HFFc6 (cell line): Measurements from ENCODE around the gene ITPK1. TPM values are rescaled to one million over a fixed set of nuclear protein-coding genes. Genes with fewer than 3 reads are reported as not detected.

Experiments
- DNase-seq: peaks from one replicate; pipeline ENCODE4 v3.0.0-alpha.2; 2018
- H3K27ac Mint-ChIP-seq: 2 replicates; pipeline ENCODE4 v1.8.0; 2020; ENCODE audit warnings: mild to moderate bottlenecking, mixed read lengths
- H3K27me3 Mint-ChIP-seq: 2 replicates; pipeline ENCODE4 v1.8.0; 2021; ENCODE audit warnings: mild to moderate bottlenecking, moderate library complexity, mixed read lengths; ENCODE audit not compliant: insufficient read depth
- H3K36me3 Mint-ChIP-seq: 2 replicates; pipeline ENCODE4 v1.8.0; 2021; ENCODE audit warnings: low read depth, mixed read lengths
- H3K4me1 Mint-ChIP-seq: 2 replicates; pipeline ENCODE4 v1.8.0; 2020; ENCODE audit warnings: low read depth, mixed read lengths
- H3K4me3 Mint-ChIP-seq: 2 replicates; pipeline ENCODE4 v1.8.0; 2020; ENCODE audit warnings: mild to moderate bottlenecking, moderate library complexity, mixed read lengths
- H3K9me3 Mint-ChIP-seq: 2 replicates; pipeline ENCODE4 v1.8.0; 2020; ENCODE audit warnings: mild to moderate bottlenecking, mixed read lengths
- total RNA-seq, 6 experiments: library from RNA; stranded (reverse); fragmentation: NEBNext Ultra II Directional; extraction: Animal tissue kit (Norgen Biotek cat#: 25700); gene quantifications; 2 replicates in 1 of 6; 3 replicates in 5 of 6; pipeline ENCODE4 v1.2.3, GENCODE V29; 2021
- TF ChIP-seq, protein P1 (sequence below): fragments of 200-600 bp; sonication (generic); IDR thresholded peaks from 2 replicates; pipeline ENCODE4 v1.5.0; 2021; ENCODE audit warnings: antibody characterized with exemption, mild to moderate bottlenecking

ITPK1 gene
- total RNA-seq, 6 experiments from 2014 or later = 27.3 to 38.1 (median 32.4) TPM

DNA sequence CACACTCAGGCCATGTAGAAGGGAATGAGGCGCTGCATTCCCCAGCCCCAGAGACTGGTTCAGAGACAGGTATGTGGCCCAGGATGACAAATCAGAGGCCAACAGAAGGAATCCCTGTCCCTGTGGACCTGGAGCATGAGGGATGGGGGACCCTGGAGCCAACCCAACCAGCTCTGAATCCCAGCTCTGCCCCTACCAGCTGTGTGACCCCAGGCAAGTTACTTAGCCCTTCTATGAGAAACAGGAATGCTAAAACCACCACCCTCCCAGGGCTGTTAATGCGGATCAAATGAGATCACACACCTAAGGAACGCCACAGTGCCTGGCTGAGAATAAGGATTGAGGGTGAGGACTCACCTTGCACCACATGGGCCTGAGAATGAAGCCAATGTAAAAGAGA, 15.6 kb downstream of the ITPK1 start:
- no peak overlapping the region for H3K27ac Mint-ChIP-seq
- H3K36me3 Mint-ChIP-seq = peaks cover 5% of the 10 kb centered on the region; the same call in 1 of the 2 replicates
- peaks cover 1% of the 10 kb centered on the region for H3K27me3 Mint-ChIP-seq
- H3K4me3 Mint-ChIP-seq = no peak overlapping the region
- H3K4me1 Mint-ChIP-seq = 0 out of 2 replicates have a peak, but pooled peaks cover 2% of the 10 kb centered on the region
- TF ChIP-seq, protein P1, sequence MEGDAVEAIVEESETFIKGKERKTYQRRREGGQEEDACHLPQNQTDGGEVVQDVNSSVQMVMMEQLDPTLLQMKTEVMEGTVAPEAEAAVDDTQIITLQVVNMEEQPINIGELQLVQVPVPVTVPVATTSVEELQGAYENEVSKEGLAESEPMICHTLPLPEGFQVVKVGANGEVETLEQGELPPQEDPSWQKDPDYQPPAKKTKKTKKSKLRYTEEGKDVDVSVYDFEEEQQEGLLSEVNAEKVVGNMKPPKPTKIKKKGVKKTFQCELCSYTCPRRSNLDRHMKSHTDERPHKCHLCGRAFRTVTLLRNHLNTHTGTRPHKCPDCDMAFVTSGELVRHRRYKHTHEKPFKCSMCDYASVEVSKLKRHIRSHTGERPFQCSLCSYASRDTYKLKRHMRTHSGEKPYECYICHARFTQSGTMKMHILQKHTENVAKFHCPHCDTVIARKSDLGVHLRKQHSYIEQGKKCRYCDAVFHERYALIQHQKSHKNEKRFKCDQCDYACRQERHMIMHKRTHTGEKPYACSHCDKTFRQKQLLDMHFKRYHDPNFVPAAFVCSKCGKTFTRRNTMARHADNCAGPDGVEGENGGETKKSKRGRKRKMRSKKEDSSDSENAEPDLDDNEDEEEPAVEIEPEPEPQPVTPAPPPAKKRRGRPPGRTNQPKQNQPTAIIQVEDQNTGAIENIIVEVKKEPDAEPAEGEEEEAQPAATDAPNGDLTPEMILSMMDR = no peak
- DNase-seq = no peak
- H3K9me3 Mint-ChIP-seq = no peaks in the 10 kb centered on the region

DNA sequence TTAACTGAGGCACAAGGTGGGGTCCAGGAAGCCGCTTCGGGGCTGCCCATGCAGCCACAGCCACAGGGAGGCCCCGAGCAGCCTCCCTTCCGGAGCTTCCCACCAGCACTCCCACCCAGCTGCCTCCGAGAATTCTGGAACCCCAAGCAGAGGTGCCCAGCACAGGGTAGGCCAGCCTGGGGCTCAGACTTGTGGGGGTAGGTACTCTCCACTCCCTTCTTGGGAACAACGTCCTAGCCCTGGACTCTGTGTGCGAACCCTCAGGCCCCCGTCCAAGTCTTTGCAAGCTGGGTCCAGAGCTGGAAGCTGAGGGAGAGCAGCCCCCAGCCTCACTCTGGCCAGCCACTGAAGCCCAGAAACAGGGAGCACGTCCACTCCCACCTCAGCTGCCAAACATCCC, 16.1 kb downstream of the ITPK1 start:
- no peaks in the 10 kb centered on the region for H3K9me3 Mint-ChIP-seq
- H3K4me3 Mint-ChIP-seq = no peak overlapping the region
- peaks cover 1% of the 10 kb centered on the region for H3K27me3 Mint-ChIP-seq
- H3K4me1 Mint-ChIP-seq = no peaks in the 10 kb centered on the region
- no peak for DNase-seq
- peaks cover 5% of the 10 kb centered on the region; the same call in 1 of the 2 replicates for H3K36me3 Mint-ChIP-seq
- H3K27ac Mint-ChIP-seq = no peak overlapping the region
- TF ChIP-seq, protein P1 = no peak

DNA sequence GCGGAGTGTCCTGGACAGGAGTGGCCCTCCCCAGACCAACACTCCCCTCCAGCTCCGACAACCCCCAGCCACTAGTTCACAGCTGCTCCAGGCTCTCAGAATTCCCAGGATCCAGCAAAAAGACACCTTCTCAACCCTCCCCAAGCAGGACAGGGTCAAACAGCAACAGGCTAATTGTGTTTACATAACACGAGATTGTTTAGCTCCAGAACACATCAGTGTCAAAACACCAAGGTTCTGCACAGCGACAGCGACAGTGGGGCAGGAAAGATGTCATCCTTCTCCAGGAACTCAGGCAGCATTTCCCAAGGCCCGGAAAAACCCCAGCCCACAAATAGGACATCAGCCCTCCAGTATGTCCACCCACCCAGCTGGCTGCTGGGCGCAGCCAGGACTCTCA, 16.5 kb downstream of the ITPK1 start:
- H3K4me1 Mint-ChIP-seq = no peaks in the 10 kb centered on the region
- no peak overlapping the region for H3K4me3 Mint-ChIP-seq
- H3K27me3 Mint-ChIP-seq = peaks cover 1% of the 10 kb centered on the region
- TF ChIP-seq, protein P1 = no peak
- DNase-seq = no peak
- no peak overlapping the region for H3K27ac Mint-ChIP-seq
- no peaks in the 10 kb centered on the region for H3K9me3 Mint-ChIP-seq
- H3K36me3 Mint-ChIP-seq = peaks cover 5% of the 10 kb centered on the region; the same call in 1 of the 2 replicates

DNA sequence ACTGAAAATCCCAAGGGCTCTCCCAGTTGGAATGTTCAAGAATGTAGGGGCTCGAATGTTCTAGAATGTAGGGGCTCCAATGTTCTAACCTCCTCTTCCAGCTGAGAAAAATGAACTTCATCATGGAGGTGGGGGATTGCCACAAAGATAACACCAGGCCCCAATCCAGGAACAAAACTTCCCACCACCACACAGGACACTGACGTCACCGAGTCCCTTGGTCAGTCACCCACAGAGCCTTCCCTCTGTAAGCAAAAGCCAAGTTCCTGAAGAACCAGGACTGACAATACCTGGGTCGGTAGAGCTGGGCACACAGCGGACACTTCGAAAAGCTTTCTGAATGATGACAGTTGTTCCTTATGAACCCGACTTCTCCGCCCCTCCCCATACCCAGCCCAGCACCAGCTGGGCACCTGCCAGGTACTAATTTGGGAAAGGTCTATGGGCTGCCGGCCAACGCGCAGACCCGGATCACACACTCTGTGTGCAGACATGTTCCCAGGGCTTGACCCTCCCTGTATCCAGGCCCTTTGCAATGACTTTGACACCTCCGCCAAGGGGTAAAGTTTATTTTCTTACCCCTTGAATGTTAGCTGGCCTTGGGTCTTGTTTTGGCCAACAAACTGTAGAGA, 18.9 kb downstream of the ITPK1 start:
- no peaks in the 10 kb centered on the region for H3K9me3 Mint-ChIP-seq
- H3K27ac Mint-ChIP-seq = no peak overlapping the region
- no peak overlapping the region for H3K4me3 Mint-ChIP-seq
- TF ChIP-seq, protein P1 = no peak
- peaks cover 5% of the 10 kb centered on the region; the same call in 1 of the 2 replicates for H3K36me3 Mint-ChIP-seq
- DNase-seq = no peak
- no peaks in the 10 kb centered on the region for H3K4me1 Mint-ChIP-seq
- peaks cover 1% of the 10 kb centered on the region for H3K27me3 Mint-ChIP-seq

DNA sequence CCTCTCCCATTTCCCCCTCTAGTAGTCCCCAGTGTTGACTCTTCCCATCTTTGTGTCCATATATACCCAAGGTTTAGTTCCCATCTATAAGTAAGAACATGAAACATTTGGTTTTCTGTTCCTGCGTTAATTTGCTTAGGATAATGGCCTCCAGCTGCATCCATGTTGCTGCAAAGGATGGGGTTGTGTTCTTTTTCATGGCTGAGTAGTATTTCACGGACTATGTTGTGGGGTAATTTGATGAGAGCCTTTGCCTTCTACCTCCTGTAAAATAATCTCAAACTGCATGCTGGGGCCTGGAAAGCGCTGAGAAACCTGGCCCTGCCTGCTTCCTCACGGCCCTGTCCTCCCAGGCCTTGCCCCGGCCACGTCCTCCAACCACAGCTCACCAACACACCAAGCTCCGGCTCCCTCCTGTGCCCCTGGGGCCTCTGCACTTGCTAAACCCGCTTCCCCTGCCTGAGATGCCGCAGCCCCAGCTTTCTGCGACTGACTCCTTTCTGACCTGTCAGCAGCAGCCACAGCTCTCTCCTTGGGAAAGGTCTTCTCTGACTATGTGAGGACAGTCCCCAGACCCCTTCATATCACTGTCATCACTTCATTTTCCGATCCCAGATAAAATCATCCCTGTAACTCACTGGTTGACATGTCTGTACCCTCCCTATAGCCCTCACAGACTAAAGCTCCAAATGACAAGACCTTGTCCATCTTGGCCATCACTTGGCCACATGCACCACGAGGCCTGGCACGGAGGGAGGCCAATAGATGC, 19.8 kb downstream of the ITPK1 start:
- peaks cover 5% of the 10 kb centered on the region; the same call in 1 of the 2 replicates for H3K36me3 Mint-ChIP-seq

More for the DNA sequence above, 19.8 kb downstream of the ITPK1 start:
- Mint-ChIP-seq H3K4me1 (peaks cover 7% of the 10 kb centered on the region; the same call in 1 of the 2 replicates), H3K27ac (no peak overlapping the region), H3K27me3 (peaks cover 1% of the 10 kb centered on the region), H3K9me3 (no peaks in the 10 kb centered on the region), H3K4me3 (no peak overlapping the region)
- DNase-seq = no peak
- TF ChIP-seq, protein P1 = no peak
